K562 (cell line): Measurements from ENCODE around the gene LONRF2. TPM values are rescaled to one million over a fixed set of nuclear protein-coding genes. Genes with fewer than 3 reads are reported as not detected.

Experiments
- ATAC-seq: fragments of 200-7000 bp; cut with Tn5 transposase; 3 replicates; pipeline ENCODE4 v1.9.1; 2020; ENCODE audit warnings: moderate library complexity
- BruUV-seq: library from RNA; stranded (reverse); fragments of 400-500 nt; replicated peaks from 2 replicates; lab custom pipeline; 2021; lab: Mats Ljungman, UMichigan
- CTCF ChIA-PET: fragments of 300-600 bp; formaldehyde crosslinking; extraction: SDS; loops from one replicate; lab custom pipeline; 2021; ENCODE audit warnings: low intra/inter-chr PET ratio; lab: Yijun Ruan, JAX
- POLR2A ChIA-PET: fragments of 300-600, 350-650 bp; sonication (Branson Sonifier 250); formaldehyde crosslinking; extraction: SDS; loops from one replicate; lab custom pipeline; 2021; ENCODE audit warnings: antibody characterized with exemption, inconsistent platforms; lab: Yijun Ruan, JAX
- DNase-seq, 4 experiments: peaks; one replicate each; pipeline versions ENCODE4 v3.0.0 to v3.0.0-alpha.2; 2011 to 2018; ENCODE audit warnings: low spot score in 3 of 4, mixed read lengths in 3 of 4; ENCODE audit errors: extremely low read depth in 1 of 4
- FAIRE-seq: peaks from 2 replicates; lab custom pipeline; 2011; peaks lifted over from hg19 to GRCh38; lab: Jason Lieb, UNC
- H2AFZ ChIP-seq: 2 replicates; pipeline ENCODE4 v1.6.0; 2011; ENCODE audit warnings: low read depth, low read length, control low read depth, inconsistent platforms
- H3K27ac ChIP-seq: fragments of 200-600 bp; 3 replicates; pipeline ENCODE4 v1.8.0; 2011; ENCODE audit warnings: low read depth, mild to moderate bottlenecking, control low read depth, inconsistent platforms, low read length, moderate library complexity, mixed read lengths; ENCODE audit errors: extremely low read depth
- H3K27me3 ChIP-seq, 2 experiments: fragments of 300-600 bp in 1 of 2; 2 replicates in 1 of 2; 3 replicates in 1 of 2; pipeline versions ENCODE4 v1.6.0 to v1.8.0; 2011; ENCODE audit warnings: inconsistent platforms in 2 of 2, low read length in 2 of 2, mild to moderate bottlenecking in 1 of 2, mixed read lengths in 1 of 2, moderate library complexity in 1 of 2; ENCODE audit not compliant: control insufficient read depth in 2 of 2, insufficient read depth in 2 of 2
- H3K36me3 ChIP-seq: fragments of 300-600 bp; 3 replicates; pipeline ENCODE4 v1.8.0; 2011; ENCODE audit warnings: mild to moderate bottlenecking, low read length, inconsistent platforms; ENCODE audit not compliant: control insufficient read depth, insufficient read depth
- H3K4me1 ChIP-seq, 2 experiments: fragments of 200-600 bp in 1 of 2; replicated peaks in 1 of 2; 2 replicates in 1 of 2; 3 replicates in 1 of 2; pipeline versions ENCODE4 v1.5.1 to v1.8.0; 2011; ENCODE audit warnings: inconsistent platforms in 2 of 2, low read length in 2 of 2, mild to moderate bottlenecking in 1 of 2, mixed read lengths in 1 of 2, moderate library complexity in 1 of 2; ENCODE audit not compliant: control insufficient read depth in 2 of 2, insufficient read depth in 2 of 2
- H3K4me2 ChIP-seq: 2 replicates; pipeline ENCODE4 v1.6.1; 2011; ENCODE audit warnings: low read length, control low read depth, inconsistent platforms, mixed read lengths; ENCODE audit not compliant: insufficient read depth
- H3K4me3 ChIP-seq: fragments of 200-600 bp; sonication (generic), shearing (Covaris generic); 2 replicates; pipeline ENCODE4 v1.5.1; 2016; ENCODE audit warnings: control low read depth, inconsistent platforms
- H3K79me2 ChIP-seq: fragments of 200-600 bp; 3 replicates; pipeline ENCODE4 v1.8.0; 2011; ENCODE audit warnings: low read length, inconsistent platforms; ENCODE audit not compliant: control insufficient read depth, insufficient read depth
- H3K9ac ChIP-seq, 2 experiments: 2 replicates each; pipeline versions ENCODE4 v1.6.0 to v1.6.1; 2011; ENCODE audit warnings: low read depth in 2 of 2, low read length in 2 of 2, control low read depth in 1 of 2, inconsistent platforms in 1 of 2, mild to moderate bottlenecking in 1 of 2, mixed read lengths in 1 of 2; ENCODE audit not compliant: insufficient read depth in 1 of 2
- H3K9me1 ChIP-seq: one replicate; pipeline ENCODE4 v1.6.0; 2011; ENCODE audit warnings: inconsistent platforms, mild to moderate bottlenecking, low read length, moderate library complexity; ENCODE audit not compliant: control insufficient read depth, insufficient read depth
- H3K9me3 ChIP-seq: replicated peaks from 2 replicates; pipeline ENCODE4 v1.5.1; 2011; ENCODE audit warnings: low read depth, low read length, inconsistent platforms; ENCODE audit not compliant: control insufficient read depth, insufficient read depth
- H4K20me1 ChIP-seq: replicated peaks from 2 replicates; pipeline ENCODE4 v1.6.1; 2011; ENCODE audit warnings: low read length, inconsistent platforms, mixed read lengths; ENCODE audit not compliant: control insufficient read depth, insufficient read depth
- NFXL1 ChIP-seq: fragments of 450-650 bp; formaldehyde crosslinking; IDR thresholded peaks from 2 replicates; pipeline ENCODE4 v1.4.0; 2021; ENCODE audit warnings: mild to moderate bottlenecking
- TGIF2 ChIP-seq: sonication (generic); formaldehyde crosslinking; IDR thresholded peaks from 2 replicates; pipeline ENCODE4 v1.8.1; 2022; ENCODE audit warnings: mild to moderate bottlenecking, missing genetic modification reagents, moderate library complexity
- ZKSCAN8 ChIP-seq: fragments of 200-800 bp; sonication (Bioruptor generic); IDR thresholded peaks from 2 replicates; pipeline ENCODE4 v1.6.1; 2016; ENCODE audit warnings: missing genetic modification characterization, missing compliant biosample characterization
- ZNF830 ChIP-seq: fragments of 250-450 bp; sonication (Bioruptor Pico); IDR thresholded peaks from 2 replicates; pipeline ENCODE4 v1.5.0; 2021; ENCODE audit warnings: mild to moderate bottlenecking
- WGBS: fragments of 100-300 bp; shearing (Covaris generic); methylation state at CpG from one replicate; pipeline ENCODE4 v1.1.6; 2016; ENCODE audit warnings: low coverage, mixed read lengths; ENCODE audit not compliant: insufficient coverage; ENCODE audit errors: missing lambda C conversion rate; 5-methylcytosine and 5-hydroxymethylcytosine counted together
- in situ Hi-C: fragments of 300-500 bp; cut with MboI; formaldehyde crosslinking; loops from 4 replicates; pipeline ENCODE4 v1.15.0; 2018; ENCODE audit warnings: inconsistent platforms, mixed read lengths
- intact Hi-C: fragments of 100-400 bp; cut with micrococcal nuclease; formaldehyde crosslinking; loops from 2 replicates; pipeline ENCODE4 v1.14.2; 2022
- polyA plus RNA-seq, 8 experiments: library from polyadenylated mRNA; depleted of rRNA in 4 of 8; stranded (reverse) in 5 of 8; unstranded in 3 of 8; fragments of >200 nt; fragmentation: Nextera tagmentation in 2 of 8; fragmentation: Illumina TruSeq in 1 of 8; extraction: Ambion mirVana in 2 of 8; extraction: Trizol in 1 of 8; gene quantifications; 2 replicates each; pipeline versions ENCODE4 v1.2.1 to v1.2.3, GENCODE V29; 2011 to 2014; ENCODE audit warnings: inconsistent platforms in 1 of 8, missing spikeins in 1 of 8
- total RNA-seq, 7 experiments: library from RNA; depleted of rRNA in 6 of 7; stranded (reverse); fragments of >200 nt in 6 of 7; fragmentation: Illumina TruSeq in 2 of 7; extraction: Trizol in 2 of 7; gene quantifications; 2 replicates each; pipeline versions ENCODE4 v1.2.1 to v1.2.3, GENCODE V29; 2011 to 2021; ENCODE audit warnings: low replicate concordance in 1 of 7

The LONRF2 gene
- total and polyA plus RNA-seq, 9 of the 15 experiments (the other 6 are each of a cell fraction or from before 2014, with no cell fraction given) = 0.35 to 5.0 (median 2.7) TPM

GRCh38 chr2:100259106-100259505, 63.2 kb downstream of the LONRF2 start:
- H3K79me2 ChIP-seq = no peaks in the 10 kb centered on the region
- BruUV-seq = no TSS peak
- TF ChIP-seq ZNF830 (CRISPR knock-in tag) (no peak), TGIF2 (no peak)
- TF ChIP-seq, all 486 proteins: peak for 0
- intact Hi-C loops (no loop called here), in situ Hi-C loops (no loop called here)
- Histone ChIP-seq H3K36me3 (no peaks in the 10 kb centered on the region), H2AFZ (no peak overlapping the region), H3K4me1 (peaks cover 3 to 4% of the 10 kb centered on the region in 2 experiments; a peak in 2 of 5 replicates), H3K9me1 (no peaks in the 10 kb centered on the region), H3K27ac (no peak overlapping the region), H4K20me1 (no peaks in the 10 kb centered on the region), H3K4me2 (no peak overlapping the region), H3K4me3 (no peak overlapping the region), H3K9ac (no peak overlapping the region), H3K9me3 (no peaks in the 10 kb centered on the region), H3K27me3 (peaks cover 6 to 48% of the 10 kb centered on the region in 2 experiments; a peak in 4 of 5 replicates)
- FAIRE-seq (no peak), DNase-seq (no peak), ATAC-seq (no peak)
- WGBS = 6% methylated on average over 8 of the region's 8 CpGs
- ChIA-PET POLR2A (interaction anchor here (0.5 to 0.7 kb wide), 2 partner anchors 669 to 1871 kb away, joined by 3 read pairs; no protein-coding TSS in a partner anchor), CTCF (interaction anchor here (0.6 kb wide), 1 partner anchor 10 kb away, joined by 3 read pairs; no protein-coding TSS in a partner anchor)

DNA sequence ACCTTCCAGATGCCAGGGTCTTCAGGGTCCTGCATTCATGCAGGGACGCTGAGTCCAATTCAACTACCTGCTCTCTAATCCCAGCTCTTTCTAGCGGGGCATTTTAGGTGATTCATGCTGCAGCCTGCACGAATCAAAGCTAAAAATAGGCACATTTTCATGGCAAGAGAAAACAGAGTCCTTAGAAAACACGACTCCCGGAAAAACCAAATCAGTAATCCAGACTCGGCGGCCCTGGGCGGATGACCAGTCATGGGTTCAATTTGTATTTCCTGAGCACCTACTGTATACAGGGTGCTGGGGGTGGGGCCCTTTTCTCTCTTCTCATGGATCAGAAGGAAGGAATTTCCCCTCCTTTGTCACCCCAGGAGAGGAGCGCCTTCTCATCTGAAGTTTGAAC, 64.4 kb downstream of the LONRF2 start:
- no peak for ATAC-seq
- no peak overlapping the region for H3K9ac ChIP-seq
- H3K4me2 ChIP-seq = no peak overlapping the region
- no peaks in the 10 kb centered on the region for H3K9me3 ChIP-seq
- no peaks in the 10 kb centered on the region for H3K79me2 ChIP-seq
- no peaks in the 10 kb centered on the region for H3K36me3 ChIP-seq
- no peaks in the 10 kb centered on the region for H3K9me1 ChIP-seq
- no peak for FAIRE-seq
- H2AFZ ChIP-seq = no peak overlapping the region
- BruUV-seq = no TSS peak
- no peak for DNase-seq
- in situ Hi-C loops (no loop called here), intact Hi-C loops (no loop called here)
- CTCF ChIA-PET = no interaction called here
- POLR2A ChIA-PET = no interaction called here
- H4K20me1 ChIP-seq = no peaks in the 10 kb centered on the region
- no peak overlapping the region for H3K27ac ChIP-seq
- 0 out of 5 replicates have a peak, but pooled peaks cover 0 to 4% of the 10 kb centered on the region in 2 experiments for H3K4me1 ChIP-seq
- H3K27me3 ChIP-seq = peaks cover 12 to 57% of the 10 kb centered on the region in 2 experiments
- peak; percentile 66; the same call in 1 of the 2 replicates for TF ChIP-seq ZKSCAN8 (CRISPR knock-in tag)
- no peak for TF ChIP-seq NFXL1 (CRISPR knock-in tag)
- H3K4me3 ChIP-seq = no peak overlapping the region
- WGBS = under 1% methylated on average over 9 of the region's 9 CpGs
